ENCODE data around the gene ADGRG2.

The ADGRG2 gene

DNA sequence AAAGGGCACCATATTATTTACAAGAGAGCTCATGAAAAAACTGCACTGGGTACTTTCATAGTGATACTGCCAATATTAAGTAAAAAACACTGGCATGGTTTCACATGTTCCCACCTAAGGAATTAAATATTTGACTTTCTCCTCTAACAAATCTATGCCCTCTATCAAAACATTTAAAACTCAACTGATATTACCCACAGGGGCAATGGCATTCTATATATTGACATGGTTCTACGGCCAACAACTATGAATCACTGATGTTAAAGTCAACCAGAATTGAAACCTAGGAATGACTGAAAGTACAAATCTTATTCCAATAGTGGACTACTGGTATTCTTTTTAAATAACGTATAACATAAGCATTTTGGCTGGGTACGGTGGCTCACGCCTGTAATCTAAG is 166.6 kb downstream of the ADGRG2 start:
- no peak for DNase-seq (ENCODE audit: low read depth, low spot score)

DNA sequence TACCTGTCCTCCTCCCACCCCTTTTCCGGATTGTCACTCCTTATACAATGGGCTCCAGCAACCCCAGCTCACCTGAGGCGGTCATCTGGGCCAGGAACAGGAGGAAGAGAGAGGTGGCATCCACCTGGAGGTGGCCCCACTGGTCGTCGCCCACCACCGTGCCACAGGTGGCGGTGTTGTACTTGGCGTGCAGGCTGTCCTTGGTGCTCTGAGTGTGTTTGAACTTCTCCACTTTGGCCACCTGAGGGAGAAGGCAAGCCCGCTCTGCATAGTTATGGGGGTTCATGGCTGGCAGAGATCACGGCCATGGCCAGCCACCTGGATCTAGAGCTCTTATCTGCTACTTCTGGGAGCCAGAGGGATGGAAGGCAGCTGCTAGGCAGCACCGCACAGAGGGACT is 171.2 kb downstream of the ADGRG2 start:
- no peak for DNase-seq (ENCODE audit: low read depth, low spot score)

DNA sequence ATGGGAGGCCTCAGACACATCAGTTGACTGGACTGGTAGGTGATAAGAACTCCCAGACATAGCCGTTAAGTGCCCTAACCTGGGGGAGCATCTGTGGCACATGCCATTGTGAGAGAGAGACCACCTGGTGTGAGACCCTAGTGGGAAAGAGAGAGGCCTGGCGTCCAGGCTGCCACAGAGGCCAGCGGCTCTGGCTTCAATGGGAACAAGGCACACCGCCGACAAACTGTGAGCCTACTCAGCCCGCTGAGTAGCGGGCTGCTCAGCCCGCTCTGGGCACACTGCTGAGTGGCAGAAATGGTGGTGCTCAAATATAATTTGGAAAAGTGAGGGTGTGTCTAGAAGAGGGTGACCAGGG is 172.3 kb downstream of the ADGRG2 start:
- no peak for DNase-seq (ENCODE audit: low read depth, low spot score)

DNA sequence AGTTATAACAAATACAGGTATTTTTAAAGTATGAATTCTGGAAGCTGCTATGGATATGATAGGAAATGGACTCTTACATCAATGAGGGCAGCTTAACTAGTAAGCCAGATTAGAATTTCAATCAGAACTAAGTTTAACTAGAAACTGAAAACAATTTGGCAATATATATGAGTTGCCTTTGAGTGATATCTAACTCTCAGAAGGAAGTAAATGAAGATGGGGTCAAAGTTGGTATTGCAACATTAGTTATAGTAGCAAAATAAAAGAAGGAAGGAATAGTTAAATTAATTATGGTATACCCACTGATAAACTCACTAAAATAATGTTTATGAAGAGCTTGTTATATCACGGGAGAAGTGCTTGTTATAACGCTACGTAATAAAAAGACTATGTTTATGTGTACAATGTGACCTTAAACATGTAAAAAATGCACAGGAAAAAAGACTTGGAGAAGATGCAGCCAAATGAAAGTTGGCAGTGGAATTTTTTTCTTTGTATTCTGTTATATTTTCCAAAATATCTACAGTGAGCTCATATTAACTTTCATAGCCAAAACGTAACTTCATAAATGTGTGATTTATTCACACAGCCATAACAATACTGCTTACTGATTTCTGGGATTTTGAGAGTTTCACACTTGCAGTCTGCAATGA is 172.9 kb downstream of the ADGRG2 start:
- no peak for DNase-seq (ENCODE audit: low read depth, low spot score)

DNA sequence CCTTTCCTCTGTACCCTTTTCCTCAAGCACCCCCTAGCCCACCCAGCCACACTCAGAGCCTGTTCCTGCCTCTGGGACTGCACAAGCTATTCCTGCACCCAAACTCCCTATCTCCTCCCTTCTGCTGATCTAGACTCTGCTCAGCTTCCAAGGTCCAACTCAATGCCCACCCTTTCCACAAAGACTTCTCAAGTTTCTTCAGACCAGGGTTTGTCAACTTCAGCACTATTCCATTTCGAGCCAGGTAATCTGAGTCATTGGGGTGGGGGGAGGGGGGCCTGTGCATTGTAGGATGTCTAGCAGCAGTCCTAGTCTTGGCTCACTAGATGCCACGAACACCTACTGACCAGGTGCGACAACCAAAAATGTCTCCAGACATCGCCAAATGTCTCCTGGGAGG is 175.7 kb downstream of the ADGRG2 start:
- DNase-seq (ENCODE audit: low read depth, low spot score) = no peak

DNA sequence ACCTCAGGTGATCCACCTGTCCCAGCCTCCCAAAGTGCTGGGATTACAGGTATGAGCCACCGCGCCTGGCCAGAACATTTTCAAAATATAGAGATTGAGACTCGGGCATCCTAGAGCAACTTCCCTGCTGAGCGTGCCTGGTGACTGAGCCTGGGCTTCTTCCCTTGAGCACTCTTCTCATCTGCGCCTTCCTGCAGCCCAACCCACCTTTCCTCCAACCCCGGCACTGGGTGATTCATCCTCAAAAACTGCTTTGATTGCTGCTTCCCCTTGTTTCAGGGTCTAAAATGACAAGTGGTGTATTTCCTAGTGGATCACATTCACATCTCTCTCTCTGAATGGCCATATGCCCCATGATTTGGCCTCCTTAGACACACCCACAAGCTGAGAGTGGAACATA is 176.1 kb downstream of the ADGRG2 start:
- DNase-seq (ENCODE audit: low read depth, low spot score) = no peak

DNA sequence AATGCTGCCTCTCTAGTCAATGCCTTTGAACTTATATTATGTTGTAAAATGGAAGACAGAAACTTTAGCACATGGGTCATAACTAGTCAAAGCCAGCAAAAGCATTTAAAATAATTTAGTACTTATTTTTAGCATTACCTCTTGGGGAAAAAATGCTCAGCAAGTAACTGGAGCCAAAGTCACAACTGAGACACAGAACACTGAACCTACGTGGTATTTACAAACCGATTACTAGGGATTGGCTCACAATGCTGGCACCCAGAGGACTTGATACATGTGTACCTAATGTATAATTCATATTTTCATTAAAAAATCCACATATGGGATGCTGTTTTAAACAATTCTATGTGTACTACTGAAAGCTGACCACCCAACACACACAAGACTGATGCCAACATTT is 176.8 kb downstream of the ADGRG2 start:
- DNase-seq (ENCODE audit: low read depth, low spot score) = no peak

DNA sequence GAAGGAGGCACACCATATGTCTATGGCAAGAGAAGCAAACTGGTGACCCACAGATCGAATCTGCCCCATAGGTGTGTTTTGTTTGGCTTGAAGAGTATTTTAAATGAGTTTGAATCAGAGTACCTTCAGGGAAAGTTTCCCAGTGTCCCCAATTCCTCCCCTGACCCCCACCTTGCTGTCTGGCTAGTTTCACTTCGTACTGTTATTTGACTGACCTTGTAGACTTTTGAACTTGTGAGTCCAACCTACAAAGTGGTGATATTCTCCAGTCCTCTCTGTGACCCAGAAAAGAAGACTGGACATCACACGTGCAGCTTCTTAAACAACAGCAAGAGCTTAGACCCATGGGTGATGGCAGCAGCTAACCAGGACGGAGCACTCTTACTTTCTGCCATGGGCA is 177.8 kb downstream of the ADGRG2 start:
- no peak for DNase-seq (ENCODE audit: low read depth, low spot score)

DNA sequence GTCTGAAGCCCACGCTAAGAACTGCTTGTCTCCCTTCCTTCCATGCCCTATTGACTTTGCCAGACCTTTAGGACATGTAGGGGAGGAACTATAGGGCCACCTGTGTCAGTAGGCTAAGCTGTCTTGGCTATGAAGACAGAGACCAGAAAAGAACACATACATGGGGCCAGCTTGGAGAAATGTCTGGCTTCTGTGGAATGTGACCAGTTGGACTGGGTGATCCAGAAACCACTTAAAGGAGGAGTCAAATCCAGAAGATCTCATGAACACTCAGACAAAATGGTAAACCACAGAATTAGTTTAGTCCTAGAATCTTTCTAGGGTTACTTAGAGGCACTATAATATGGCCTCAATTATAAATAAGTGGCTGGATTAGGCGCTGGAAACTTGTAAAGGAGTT is 180.4 kb downstream of the ADGRG2 start:
- no peak for DNase-seq (ENCODE audit: low read depth, low spot score)
